HepG2 (cell line): ENCODE results near the gene PLEKHD1. TPM values are rescaled to one million over a fixed set of nuclear protein-coding genes. Genes with fewer than 3 reads are reported as not detected.

ENCODE experiments used
- ATAC-seq: fragments of 200-7000 bp; cut with Tn5 transposase; 3 replicates; pipeline ENCODE4 v1.9.1; 2020; ENCODE audit warnings: mild to moderate bottlenecking, moderate library complexity
- BruUV-seq: library from RNA; stranded (reverse); fragments of 400-500 nt; replicated peaks from 2 replicates; lab custom pipeline; 2021; lab: Mats Ljungman, UMichigan
- CTCF ChIA-PET: fragments of 300-600 bp; formaldehyde crosslinking; extraction: SDS; loops from one replicate; lab custom pipeline; 2021; ENCODE audit warnings: low total read pairs, inconsistent platforms, low intra/inter-chr PET ratio; lab: Yijun Ruan, JAX
- POLR2A ChIA-PET: fragments of 350-600 bp; sonication (Branson Sonifier 250); formaldehyde crosslinking; loops from one replicate; lab custom pipeline; 2020; ENCODE audit warnings: antibody characterized with exemption, inconsistent platforms; lab: Yijun Ruan, JAX
- DNase-seq: peaks from one replicate; pipeline ENCODE4 v3.0.0-alpha.2; 2015; ENCODE audit warnings: low spot score
- FAIRE-seq: peaks from 3 replicates; lab custom pipeline; 2011; peaks lifted over from hg19 to GRCh38; lab: Jason Lieb, UNC
- H2AFZ ChIP-seq: one replicate; pipeline ENCODE4 v1.6.1; 2011; ENCODE audit warnings: low read length, inconsistent platforms
- H3K27ac ChIP-seq: fragments of 300-600 bp; 3 replicates; pipeline ENCODE4 v1.8.0; 2011; ENCODE audit warnings: mixed run types, mild to moderate bottlenecking, mixed read lengths, low read length, inconsistent platforms; ENCODE audit not compliant: insufficient read depth; ENCODE audit errors: extremely low read length
- H3K27me3 ChIP-seq, 2 experiments: fragments of 200-600 bp in 1 of 2; 2 replicates in 1 of 2; 3 replicates in 1 of 2; pipeline versions ENCODE4 v1.6.0 to v1.8.0; 2011; ENCODE audit warnings: low read length in 2 of 2, mild to moderate bottlenecking in 2 of 2, moderate library complexity in 2 of 2, inconsistent platforms in 1 of 2; ENCODE audit not compliant: insufficient read depth in 2 of 2, control insufficient read depth in 1 of 2
- H3K36me3 ChIP-seq, 2 experiments: fragments of 200-600 bp in 1 of 2; replicated peaks in 1 of 2; 2 replicates in 1 of 2; 3 replicates in 1 of 2; pipeline versions ENCODE4 v1.5.1 to v1.8.0; 2011; ENCODE audit warnings: low read length in 2 of 2, inconsistent platforms in 1 of 2; ENCODE audit not compliant: insufficient read depth in 2 of 2, control insufficient read depth in 1 of 2
- H3K4me1 ChIP-seq: 2 replicates; pipeline ENCODE4 v1.5.1; 2012; ENCODE audit warnings: low read length, inconsistent platforms; ENCODE audit not compliant: insufficient read depth
- H3K4me2 ChIP-seq: 2 replicates; pipeline ENCODE4 v1.6.0; 2011; ENCODE audit warnings: low read depth, low read length, inconsistent platforms
- H3K4me3 ChIP-seq, 3 experiments: fragments of 200-600 bp in 1 of 3; sonication (generic), shearing (Covaris generic) in 1 of 3; replicated peaks in 1 of 3; 2 replicates each; pipeline ENCODE4 v1.5.1; 2011 to 2016; ENCODE audit warnings: low read length in 3 of 3, inconsistent platforms in 2 of 3, low read depth in 2 of 3, mild to moderate bottlenecking in 2 of 3, control low read depth in 1 of 3, mixed read lengths in 1 of 3; ENCODE audit not compliant: insufficient read depth in 1 of 3
- H3K79me2 ChIP-seq: one replicate; pipeline ENCODE4 v1.6.1; 2011; ENCODE audit warnings: low read length, inconsistent platforms; ENCODE audit not compliant: insufficient read depth
- H3K9ac ChIP-seq: 2 replicates; pipeline ENCODE4 v1.6.0; 2011; ENCODE audit warnings: mild to moderate bottlenecking, low read depth, low read length, inconsistent platforms; ENCODE audit not compliant: insufficient read depth
- H3K9me3 ChIP-seq: 2 replicates; pipeline ENCODE4 v1.5.1; 2012; ENCODE audit warnings: mild to moderate bottlenecking, low read length
- H4K20me1 ChIP-seq: 2 replicates; pipeline ENCODE4 v1.6.0; 2011; ENCODE audit warnings: inconsistent platforms, mild to moderate bottlenecking, low read length, moderate library complexity; ENCODE audit not compliant: insufficient read depth
- THRA ChIP-seq: sonication (generic); formaldehyde crosslinking; IDR thresholded peaks from 2 replicates; pipeline ENCODE4 v1.4.0; 2020; ENCODE audit warnings: missing genetic modification reagents, borderline replicate concordance
- ZBTB42 ChIP-seq: sonication (generic); formaldehyde crosslinking; IDR thresholded peaks from 2 replicates; pipeline ENCODE4 v1.5.0; 2020; ENCODE audit warnings: mild to moderate bottlenecking, missing genetic modification reagents
- ZNF280D ChIP-seq: sonication (generic); formaldehyde crosslinking; IDR thresholded peaks from 2 replicates; pipeline ENCODE4 v1.5.1; 2020; ENCODE audit warnings: mild to moderate bottlenecking, missing genetic modification reagents
- ZNF281 ChIP-seq: sonication (generic); formaldehyde crosslinking; IDR thresholded peaks from 2 replicates; pipeline ENCODE4 v1.4.0; 2020; ENCODE audit warnings: missing genetic modification reagents, borderline replicate concordance
- ZNF740 ChIP-seq: sonication (generic); formaldehyde crosslinking; IDR thresholded peaks from 2 replicates; pipeline ENCODE4 v1.4.0; 2020; ENCODE audit warnings: missing genetic modification reagents
- WGBS: methylation state at CpG from one replicate; pipeline ENCODE4 v1.1.6; 2017; ENCODE audit warnings: low lambda C conversion rate; 5-methylcytosine and 5-hydroxymethylcytosine counted together
- in situ Hi-C: cut with HindIII; loops from 2 replicates; pipeline ENCODE4 v1.10.0; 2017; ENCODE audit warnings: low pct_unique_long_range_greater_than_20kb; ENCODE audit not compliant: extremely low pct_ligation_motif_present
- intact Hi-C: fragments of 100-400 bp; cut with micrococcal nuclease; formaldehyde crosslinking; loops from one replicate; pipeline ENCODE4 v1.10.0; 2022; ENCODE audit not compliant: unreplicated experiment
- polyA plus RNA-seq, 8 experiments: library from polyadenylated mRNA; depleted of rRNA in 3 of 8; stranded (reverse) in 7 of 8; unstranded in 1 of 8; fragments of >200 nt; fragmentation: Illumina TruSeq in 4 of 8; extraction: Trizol in 4 of 8; gene quantifications; 2 replicates each; pipeline versions ENCODE4 v1.2.1 to v1.2.3, GENCODE V29; 2011 to 2016; ENCODE audit warnings: low read depth in 4 of 8, missing spikeins in 1 of 8, mixed read lengths in 1 of 8; ENCODE audit not compliant: insufficient read depth in 1 of 8
- total RNA-seq, 5 experiments: library from RNA; depleted of rRNA; stranded (reverse); fragments of >200 nt; fragmentation: Illumina TruSeq; extraction: Trizol; gene quantifications; 2 replicates each; pipeline ENCODE4 v1.2.3, GENCODE V29; 2016; ENCODE audit warnings: low read depth in 1 of 5

PLEKHD1 gene
- total and polyA plus RNA-seq, 2 of the 13 experiments (the other 11 are each of a cell fraction or from before 2014, with no cell fraction given), result 0.01 TPM; not detected in 1

GRCh38 chr14:69491193-69491592, 6.7 kb downstream of the PLEKHD1 start:
- BruUV-seq, result no TSS peak
- no peak for FAIRE-seq
- 1% methylated on average over 3 of the region's 3 CpGs for WGBS
- ChIA-PET POLR2A (no interaction called here), CTCF (no interaction called here)
- no peak for DNase-seq
- no peak overlapping the region for H3K4me2 ChIP-seq
- no peak overlapping the region for H3K4me3 ChIP-seq
- H3K4me1 ChIP-seq, result no peaks in the 10 kb centered on the region
- ATAC-seq, result no peak
- no peaks in the 10 kb centered on the region for H4K20me1 ChIP-seq
- H3K27ac ChIP-seq, result no peak overlapping the region
- TF ChIP-seq ZBTB42 (CRISPR knock-in tag) (no peak), ZNF740 (CRISPR knock-in tag) (no peak), THRA (CRISPR knock-in tag) (no peak), ZNF280D (no peak), ZNF281 (CRISPR knock-in tag) (no peak)
- H3K36me3 ChIP-seq, result no peaks in the 10 kb centered on the region
- no peaks in the 10 kb centered on the region for H3K9me3 ChIP-seq
- no peak overlapping the region for H2AFZ ChIP-seq
- H3K27me3 ChIP-seq, result peaks cover 1 to 28% of the 10 kb centered on the region in 2 experiments; a peak in 3 of 5 replicates
- intact Hi-C loops (no loop called here), in situ Hi-C loops (no loop called here)
- no peak overlapping the region for H3K9ac ChIP-seq
- H3K79me2 ChIP-seq, result no peaks in the 10 kb centered on the region
